Right atrium auricular region (tissue), 2 donors: ENCODE results near the gene AKR1C3. TPM values are rescaled to one million over a fixed set of nuclear protein-coding genes. Genes with fewer than 3 reads are reported as not detected.

Experiments
- DNase-seq: peaks from one replicate; pipeline ENCODE4 v3.0.0-alpha.2; 2019; ENCODE audit warnings: low spot score
- H3K27ac ChIP-seq, 2 donors: fragments of 200-600 bp; sonication (generic); 1 replicate in 1 of 2; 2 replicates in 1 of 2; pipeline ENCODE4 v1.5.1; 2016 to 2019
- H3K27me3 ChIP-seq, 2 donors: fragments of 200-600 bp; sonication (generic); one replicate each; pipeline versions ENCODE4 v1.5.1 to v1.6.0; 2017 to 2019
- H3K36me3 ChIP-seq: fragments of 200-600 bp; sonication (generic); one replicate; pipeline ENCODE4 v1.5.1; 2016
- H3K4me1 ChIP-seq, 2 donors: fragments of 200-600 bp; sonication (generic); one replicate each; pipeline versions ENCODE4 v1.5.1 to v1.6.0; 2017 to 2019
- H3K4me3 ChIP-seq, 2 donors: fragments of 200-600 bp; sonication (generic); 1 replicate in 1 of 2; 2 replicates in 1 of 2; pipeline ENCODE4 v1.5.1; 2017 to 2019; ENCODE audit warnings: mild to moderate bottlenecking in 1 of 2, moderate library complexity in 1 of 2
- H3K9me3 ChIP-seq, 2 donors: fragments of 200-600 bp; sonication (generic); one replicate each; pipeline ENCODE4 v1.5.1; 2019
- CTCF ChIP-seq, 2 donors: fragments of 200-600 bp; sonication (generic); IDR thresholded peaks; one replicate each; pipeline ENCODE4 v1.5.1; 2019; ENCODE audit warnings: antibody characterized with exemption in 2 of 2
- total RNA-seq, 2 donors: library from RNA; depleted of rRNA; stranded (reverse); fragments of >200 nt; gene quantifications; one replicate each; pipeline ENCODE4 v1.1.0, GENCODE V29; 2016

The AKR1C3 gene
- total RNA-seq, 2 donors from 2014 or later, result 42.1 to 48.9 TPM

DNA sequence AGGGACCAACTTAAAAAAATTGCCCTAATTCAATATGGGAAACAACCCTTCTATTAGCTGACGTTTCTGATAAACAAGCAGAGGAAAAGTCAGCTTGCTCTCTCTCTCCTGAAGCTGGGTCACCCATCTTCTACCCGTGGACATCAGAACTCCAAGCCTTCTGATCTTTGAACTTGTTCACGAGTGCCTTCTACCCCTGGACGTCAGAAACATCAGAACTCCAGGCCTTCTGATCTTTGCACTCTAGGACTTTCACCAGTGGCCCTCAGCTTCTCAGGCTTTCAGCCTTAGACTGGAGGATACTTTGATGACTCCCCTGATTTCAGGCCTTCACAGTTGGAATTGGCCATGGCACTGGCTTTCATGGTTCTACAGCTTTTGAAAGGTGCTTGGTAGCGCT is 48.9 kb downstream of the AKR1C3 start:
- H3K36me3 ChIP-seq, result no peaks in the 10 kb centered on the region
- H3K4me3 ChIP-seq, result no peak overlapping the region
- DNase-seq, result no peak
- no peaks in the 10 kb centered on the region for H3K4me1 ChIP-seq
- no peak for TF ChIP-seq CTCF (IDR thresholded peaks at IDR 0.05)
- no peak overlapping the region for H3K27ac ChIP-seq
- no peaks in the 10 kb centered on the region for H3K27me3 ChIP-seq
- peaks cover 0 to 5% of the 10 kb centered on the region in 2 donors for H3K9me3 ChIP-seq

GRCh38 chr10:5146920-5147254 is 52.7 kb downstream of the AKR1C3 start:
- no peaks in the 10 kb centered on the region for H3K36me3 ChIP-seq
- H3K27ac ChIP-seq, result no peak overlapping the region
- DNase-seq, result no peak
- no peak overlapping the region for H3K4me3 ChIP-seq
- no peak for TF ChIP-seq CTCF (IDR thresholded peaks at IDR 0.05)
- peaks cover 0 to 13% of the 10 kb centered on the region in 2 donors for H3K9me3 ChIP-seq
- H3K4me1 ChIP-seq, result no peaks in the 10 kb centered on the region
- no peaks in the 10 kb centered on the region for H3K27me3 ChIP-seq

DNA sequence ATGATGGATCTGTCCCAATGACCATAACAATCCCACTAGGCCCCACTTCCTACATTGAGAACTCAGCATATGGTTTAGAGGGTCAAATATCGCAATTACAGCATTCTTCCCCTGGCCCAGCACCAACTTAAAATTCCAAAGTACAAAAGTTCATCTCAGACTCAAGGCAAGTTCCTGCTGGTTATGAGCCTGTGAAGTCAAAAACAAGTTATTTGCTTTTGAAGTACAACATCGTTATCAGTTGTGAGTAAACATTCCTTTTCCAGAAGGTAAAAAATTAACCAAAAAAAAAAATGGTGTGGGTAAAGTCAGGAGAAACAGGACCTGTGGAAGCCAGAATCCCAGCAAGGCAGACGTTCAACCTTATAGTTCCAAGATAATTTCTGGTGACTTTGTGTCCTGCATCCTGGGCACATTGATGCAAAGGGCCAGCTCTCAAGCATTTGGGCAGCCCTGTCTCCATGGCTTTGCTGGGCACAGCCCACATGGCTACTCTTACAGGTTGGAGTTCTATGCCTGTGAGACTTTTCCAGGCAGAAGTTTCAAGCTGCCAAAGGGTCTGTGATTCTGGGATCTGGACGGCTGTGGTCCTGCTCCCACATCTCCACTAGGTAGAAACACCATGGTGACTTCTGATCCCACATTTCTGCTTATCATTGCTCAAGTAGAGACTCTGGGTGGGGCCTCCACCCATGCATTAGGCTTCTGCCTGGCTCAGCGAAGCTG is 53.2 kb downstream of the AKR1C3 start:
- no peaks in the 10 kb centered on the region for H3K4me1 ChIP-seq
- no peak overlapping the region for H3K4me3 ChIP-seq
- no peaks in the 10 kb centered on the region for H3K36me3 ChIP-seq
- H3K27ac ChIP-seq, result no peak overlapping the region
- DNase-seq, result no peak
- H3K9me3 ChIP-seq, result peaks cover 0 to 13% of the 10 kb centered on the region in 2 donors
- no peaks in the 10 kb centered on the region for H3K27me3 ChIP-seq
- no peak for TF ChIP-seq CTCF (IDR thresholded peaks at IDR 0.05)

DNA sequence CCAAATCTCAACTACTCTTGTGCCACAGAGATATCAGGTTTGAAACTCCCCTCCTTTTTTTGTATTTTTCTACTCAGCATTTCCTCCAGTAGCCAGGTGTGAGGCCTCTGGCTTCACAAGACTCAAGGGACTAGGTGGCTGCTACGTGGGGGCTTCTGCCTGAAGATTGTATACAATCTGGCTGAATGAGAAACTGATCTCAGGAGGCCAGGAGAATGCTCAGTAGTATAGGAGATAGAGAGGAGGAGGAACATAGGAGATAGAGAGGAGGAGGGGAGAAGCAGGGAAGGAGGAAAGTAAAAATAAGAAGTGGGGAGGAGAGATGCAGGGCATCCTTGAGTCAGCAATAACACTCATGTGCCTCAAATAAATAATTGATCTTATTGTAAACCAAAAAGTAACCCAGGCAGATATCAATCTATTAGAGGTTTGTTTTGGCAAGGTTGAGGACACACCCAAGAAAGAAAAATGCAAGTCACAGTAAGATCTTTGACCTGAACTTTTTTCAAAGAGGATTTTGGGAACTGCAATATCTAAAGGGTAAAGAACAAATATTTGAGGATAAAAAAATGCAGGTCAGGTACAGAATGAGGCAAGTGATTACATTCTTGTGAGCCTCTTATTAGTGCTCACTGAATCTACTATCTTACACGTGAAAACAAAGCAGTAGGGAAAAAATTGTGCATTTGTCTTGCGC is 53.9 kb downstream of the AKR1C3 start:
- Histone ChIP-seq H3K27ac (no peak overlapping the region), H3K4me3 (no peak overlapping the region), H3K4me1 (no peaks in the 10 kb centered on the region), H3K27me3 (no peaks in the 10 kb centered on the region), H3K36me3 (no peaks in the 10 kb centered on the region), H3K9me3 (peaks cover 0 to 13% of the 10 kb centered on the region in 2 donors)
- DNase-seq, result no peak
- no peak for TF ChIP-seq CTCF (IDR thresholded peaks at IDR 0.05)

DNA sequence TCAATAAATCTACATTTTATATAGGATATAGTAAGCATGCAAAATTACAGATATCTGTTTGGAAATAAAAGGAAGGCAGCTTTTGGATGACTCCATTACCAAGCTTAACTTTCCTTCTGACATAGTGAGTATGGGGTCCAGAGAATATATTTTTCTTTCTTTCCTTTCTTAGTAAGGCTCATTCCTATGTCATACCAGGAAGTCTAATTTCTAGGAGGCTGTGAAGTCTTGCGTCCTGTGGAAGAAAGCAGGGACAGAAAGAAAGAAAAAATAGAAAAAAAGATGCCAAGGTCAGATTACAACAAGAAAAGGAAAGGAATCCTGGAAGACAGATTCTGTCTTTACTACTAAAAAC is 54.4 kb downstream of the AKR1C3 start:
- Histone ChIP-seq H3K36me3 (no peaks in the 10 kb centered on the region), H3K9me3 (peaks cover 0 to 13% of the 10 kb centered on the region in 2 donors), H3K4me1 (no peaks in the 10 kb centered on the region), H3K4me3 (no peak overlapping the region), H3K27me3 (no peaks in the 10 kb centered on the region), H3K27ac (no peak overlapping the region)
- DNase-seq, result no peak
- TF ChIP-seq CTCF (IDR thresholded peaks at IDR 0.05), result no peak
